GM21528 (cell line): Measurements from ENCODE around the gene ACOX1.

Experiments
- ATAC-seq: cut with Tn5 transposase; IDR thresholded peaks from one replicate; pipeline ENCODE4 v1.9.1; 2021; ENCODE audit warnings: mild to moderate bottlenecking, moderate library complexity; ENCODE audit not compliant: unreplicated experiment, low FRiP score

ACOX1 gene

DNA sequence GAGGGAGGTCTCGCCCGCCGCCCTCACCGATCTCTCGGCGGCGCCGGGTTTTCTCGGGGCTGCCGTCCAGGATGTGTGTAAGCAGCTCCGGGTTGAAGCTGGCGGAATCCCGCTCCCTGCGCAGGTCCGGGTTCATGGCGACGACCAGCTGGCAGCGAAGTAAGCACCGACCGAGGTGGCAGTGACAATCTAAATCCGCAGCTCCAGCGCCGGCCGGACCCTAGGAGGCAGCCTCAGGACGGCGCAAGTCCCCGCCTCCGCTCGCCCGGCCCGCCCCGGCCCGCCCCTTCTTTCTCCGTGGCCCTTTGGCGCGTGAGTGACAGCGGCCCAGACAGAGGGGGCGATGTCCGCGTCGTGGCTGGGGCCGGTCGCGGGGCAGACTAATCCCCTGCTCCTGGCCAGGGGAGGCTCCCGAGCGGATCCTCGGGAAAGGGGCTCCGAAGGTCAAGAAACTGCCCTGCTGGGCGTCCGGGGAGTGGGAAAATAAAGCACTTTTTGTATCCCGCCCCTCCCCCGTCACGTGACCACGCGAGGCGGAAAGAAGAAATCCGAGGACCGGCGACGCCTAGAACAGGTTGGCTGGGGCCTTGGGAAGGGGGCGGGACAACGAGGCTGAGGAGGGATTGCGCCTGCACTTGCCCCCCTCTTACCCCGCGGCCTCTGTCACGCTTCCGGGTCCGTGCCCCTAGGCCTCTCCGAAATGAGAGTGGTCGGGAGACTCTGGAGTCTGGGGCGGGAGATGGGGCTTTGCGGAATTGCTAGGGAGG, at the start of gene ACOX1, which contains the start of gene TEN1:
Gene ACOX1, minus strand, starts transcription at position 229 of the 767 bp plus-strand sequence. Its CDS starts 93 bp downstream, at position 136.
Gene TEN1, plus strand, starts transcription at position 303 of the 767 bp plus-strand sequence. CDS start 6,953 bp downstream, outside the sequence.
- ATAC-seq = peak; percentile 84

DNA sequence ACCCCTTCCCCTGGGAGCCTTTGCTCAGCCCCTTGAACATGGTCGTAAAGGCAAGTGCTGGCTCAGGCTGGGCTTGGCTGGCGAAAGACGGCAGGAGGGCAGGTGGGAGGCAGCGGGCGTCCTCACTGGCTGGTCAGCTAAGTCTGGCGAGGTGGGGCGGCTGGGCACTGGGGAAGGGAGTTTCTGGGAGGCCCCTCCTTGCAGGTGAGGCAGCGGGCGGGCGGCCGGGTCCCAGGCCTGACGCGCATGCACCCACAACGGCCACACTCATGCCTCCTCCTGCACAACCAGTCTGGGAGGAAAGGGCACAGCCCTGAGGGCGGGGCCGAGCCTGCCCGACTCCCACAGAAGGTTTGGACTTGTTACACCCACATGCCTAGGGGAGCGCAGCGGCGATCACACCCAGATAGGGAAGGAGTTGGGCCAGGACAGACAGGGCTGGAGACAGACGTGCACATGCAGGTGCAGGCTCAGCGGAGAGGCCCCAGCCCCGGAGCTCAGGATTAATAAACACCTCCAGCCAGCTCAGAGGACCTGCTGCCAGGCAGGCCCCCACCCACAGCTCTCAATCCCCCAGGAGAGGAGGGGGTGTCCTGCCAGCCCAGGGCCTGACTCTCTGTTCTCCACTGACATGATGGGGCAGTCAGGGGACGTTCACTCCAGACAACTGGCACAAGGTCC, 48.3 kb upstream of the ACOX1 start, which contains the start of gene EVPL:
Gene EVPL, minus strand, starts transcription at position 148 of the 681 bp plus-strand sequence. Its CDS starts 108 bp downstream, at position 40.
- ATAC-seq = no peak

DNA sequence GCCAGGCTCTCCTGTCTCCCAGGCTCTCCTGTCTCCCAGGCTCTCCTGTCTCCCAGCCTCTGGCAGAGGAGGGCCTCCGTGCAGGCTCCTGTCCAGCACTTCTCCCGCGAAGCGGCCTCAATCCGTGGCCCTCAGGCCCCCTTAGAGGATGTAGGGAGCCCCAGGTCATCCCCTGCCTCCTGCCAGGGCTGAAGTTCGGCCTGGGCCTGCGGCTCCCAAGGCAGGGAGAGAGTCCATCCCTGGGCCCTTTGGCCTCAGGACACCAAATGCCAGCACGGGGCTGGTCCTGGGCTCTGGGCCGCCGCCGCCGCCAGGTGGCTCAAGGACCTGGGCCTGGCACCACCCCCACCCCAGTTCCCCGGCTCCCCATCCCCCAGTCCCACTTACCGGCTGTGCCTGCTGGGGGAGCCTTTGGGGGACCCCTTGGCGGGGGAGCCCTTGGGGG, 47.8 kb upstream of the ACOX1 start:
- ATAC-seq = no peak

DNA sequence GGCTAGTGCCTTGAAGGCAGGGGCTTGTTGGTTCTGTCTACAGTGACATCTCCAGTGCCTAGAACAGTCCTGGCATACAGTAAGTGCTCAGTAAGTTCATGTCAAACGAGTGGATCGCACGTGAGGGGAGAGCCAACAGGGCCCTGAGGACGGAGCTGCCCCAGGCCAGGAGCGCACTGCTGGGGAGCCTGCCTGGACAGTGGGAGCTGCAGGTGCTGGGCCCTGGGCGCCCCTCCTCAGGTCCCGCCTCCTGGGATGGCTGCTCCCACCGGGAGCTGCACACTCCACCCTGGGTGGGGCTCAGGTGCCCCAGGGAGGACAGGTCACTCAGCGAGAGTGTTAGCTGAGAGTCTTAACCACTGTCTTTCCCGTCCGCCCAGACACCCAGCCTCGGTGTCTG, 46.3 kb upstream of the ACOX1 start:
- ATAC-seq = no peak

DNA sequence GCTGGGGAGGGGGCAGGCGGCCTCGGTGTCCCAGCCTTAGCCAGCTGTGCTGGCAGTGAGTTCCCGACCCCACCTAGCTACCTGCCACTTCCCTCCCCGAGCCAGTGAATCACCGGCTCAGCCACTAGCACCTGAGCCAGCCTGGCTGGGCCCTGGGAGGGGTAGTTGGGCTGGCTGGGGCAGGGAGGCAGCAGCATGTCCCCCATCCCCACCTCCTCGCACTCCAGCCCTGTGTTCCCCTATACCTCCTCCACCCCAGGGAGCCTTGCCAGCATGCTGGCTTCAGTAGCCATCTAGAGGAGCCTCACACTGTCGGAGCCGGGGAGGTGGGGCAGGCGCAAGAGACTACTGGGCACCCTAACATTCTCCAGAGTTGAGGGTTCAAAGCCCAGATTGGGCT, 45.4 kb upstream of the ACOX1 start:
- ATAC-seq = no peak

DNA sequence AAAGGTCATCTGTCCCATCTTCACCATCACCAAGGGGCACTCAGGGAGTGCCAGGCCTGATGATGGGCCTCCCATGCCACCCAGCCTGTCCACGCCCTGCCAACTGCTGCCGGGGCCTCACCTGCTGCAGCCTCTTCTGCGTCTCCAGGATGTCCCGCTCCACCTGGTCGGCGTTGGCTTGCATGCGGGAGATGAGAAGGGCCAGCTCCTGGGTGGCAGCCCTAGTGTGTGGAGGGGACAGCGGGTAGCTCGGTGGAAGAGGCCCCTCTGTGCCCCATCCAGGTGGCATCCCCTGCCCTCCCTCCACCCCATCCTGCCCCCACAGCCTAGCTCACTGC, 44.9 kb upstream of the ACOX1 start:
- no peak for ATAC-seq

DNA sequence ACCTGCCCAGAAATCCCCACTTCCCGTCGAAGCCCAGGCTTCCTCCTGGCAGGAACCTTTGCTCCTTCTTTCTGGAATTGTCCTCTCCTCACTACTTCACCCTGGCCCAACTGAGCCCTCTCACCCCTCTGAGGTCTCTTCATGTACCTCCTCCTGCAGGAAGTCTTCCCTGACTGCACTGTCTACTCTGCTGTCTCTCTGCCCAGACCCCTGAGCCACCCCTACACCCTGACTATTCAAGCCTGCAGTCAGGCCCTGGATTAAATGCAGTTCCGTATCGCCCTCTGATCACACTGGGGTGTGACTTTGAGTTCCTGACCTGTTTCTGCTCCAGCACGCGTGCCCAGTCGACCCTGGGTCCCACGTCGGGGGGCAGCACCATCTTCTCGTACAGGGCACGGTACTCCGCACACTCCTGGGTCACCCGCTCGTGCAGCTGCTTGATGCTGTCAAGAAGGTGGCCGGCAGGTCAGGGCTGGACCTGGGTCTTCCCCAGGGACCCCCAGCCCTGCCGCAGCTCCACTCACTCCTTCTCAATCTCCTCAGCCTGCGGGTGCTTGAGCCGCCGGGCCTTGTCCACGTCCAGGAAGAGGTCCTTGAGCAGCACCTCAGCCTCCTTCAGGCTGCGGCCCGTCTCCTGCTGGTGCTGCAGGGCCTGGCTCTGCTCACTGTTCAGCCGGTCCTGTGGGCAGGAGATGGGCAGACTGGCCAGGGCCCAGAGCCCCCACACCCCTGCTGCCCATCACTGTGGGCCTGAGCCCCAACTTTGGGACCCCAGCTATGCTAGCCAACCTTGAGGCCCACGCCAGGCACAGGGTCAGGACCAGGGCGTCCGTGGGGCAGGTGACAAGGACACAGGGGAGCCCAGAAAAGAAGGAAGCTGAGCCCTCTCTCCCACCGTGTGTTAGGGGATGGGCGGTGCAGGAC, 44.3 kb upstream of the ACOX1 start:
- ATAC-seq = no peak

DNA sequence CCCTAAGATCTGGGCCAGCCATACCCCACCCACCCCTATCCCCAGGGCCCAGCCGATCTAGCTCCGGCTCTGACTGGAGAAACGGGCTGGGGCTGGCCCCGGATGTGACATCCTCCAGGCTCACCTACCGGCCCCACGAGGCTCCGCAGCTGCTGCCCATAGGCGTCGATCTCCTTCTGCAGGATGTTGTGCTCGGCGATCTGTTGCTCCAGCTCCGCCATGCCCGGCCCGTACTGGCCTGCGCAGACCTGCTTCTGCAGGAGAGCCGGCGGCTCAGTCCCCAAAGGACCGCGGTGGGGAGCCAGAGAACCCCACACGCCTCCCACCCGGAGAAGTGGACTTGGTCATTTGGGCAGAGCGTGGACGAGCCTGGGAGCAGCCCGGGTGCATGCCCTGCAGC, 43.3 kb upstream of the ACOX1 start:
- ATAC-seq = no peak

DNA sequence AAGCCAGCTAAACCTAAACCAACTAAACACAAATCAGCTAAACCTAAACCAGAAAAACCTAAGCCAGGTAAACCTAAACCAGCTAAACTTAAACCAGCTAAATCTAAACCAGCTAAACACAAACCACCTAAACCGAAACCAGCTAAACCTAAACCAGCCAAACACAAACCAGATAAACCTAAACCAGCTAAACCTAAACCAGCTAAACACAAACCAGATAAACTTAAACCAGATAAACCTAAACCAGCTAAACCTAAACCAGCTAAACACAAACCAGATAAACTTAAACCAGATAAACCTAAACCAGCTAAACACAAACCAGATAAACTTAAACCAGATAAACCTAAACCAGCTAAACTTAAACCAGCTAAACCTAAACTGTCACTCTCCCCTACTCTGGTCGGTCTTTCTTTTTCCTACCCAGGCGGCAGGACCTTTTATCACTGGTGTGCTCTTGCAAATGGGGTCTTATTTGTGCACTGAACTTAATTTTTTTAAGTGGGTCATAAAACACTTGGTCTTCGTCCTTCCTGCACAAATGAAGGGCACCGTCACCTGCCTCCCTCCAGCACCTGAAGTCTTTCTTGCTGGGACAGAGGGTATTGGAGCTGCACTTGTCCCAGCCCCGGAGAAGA, 41.0 kb upstream of the ACOX1 start:
- no peak for ATAC-seq

DNA sequence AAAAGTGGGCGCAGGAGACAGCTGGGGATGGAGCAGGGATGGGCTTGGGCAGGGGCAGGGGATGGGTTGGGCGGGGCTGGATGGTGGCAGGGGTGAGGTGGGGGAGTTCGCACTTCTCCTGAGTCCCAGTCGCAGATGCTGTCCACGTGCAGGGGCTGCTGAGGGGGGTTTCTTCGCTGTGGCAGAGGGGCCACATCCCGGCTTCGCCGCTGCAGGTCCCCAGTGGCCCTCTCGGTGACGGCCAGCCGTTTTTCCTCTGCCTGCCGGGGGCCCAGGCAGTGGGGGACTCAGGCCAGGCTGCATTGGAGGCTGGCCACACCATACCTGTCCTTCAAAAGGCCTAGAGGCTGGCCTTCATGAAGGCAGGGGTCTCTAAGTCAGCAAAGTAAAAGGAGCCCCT, 39.8 kb upstream of the ACOX1 start:
- no peak for ATAC-seq

DNA sequence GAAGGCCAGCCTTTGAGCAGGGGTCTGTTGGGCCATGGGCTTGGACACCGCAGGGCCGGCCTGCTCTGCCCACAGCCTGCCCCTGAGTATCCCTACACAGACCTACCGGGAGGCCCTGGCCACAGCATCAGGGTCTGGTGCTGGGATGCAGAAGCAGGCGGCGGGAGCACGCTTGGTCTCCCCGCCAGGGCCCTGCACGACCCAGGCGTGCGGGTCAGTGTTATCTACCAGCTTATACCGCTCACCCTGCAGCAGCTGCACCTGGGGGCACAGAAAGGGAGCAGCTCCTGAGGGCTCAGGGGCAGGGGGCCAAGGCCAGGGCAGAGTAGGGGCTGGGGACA, 39.3 kb upstream of the ACOX1 start:
- no peak for ATAC-seq

DNA sequence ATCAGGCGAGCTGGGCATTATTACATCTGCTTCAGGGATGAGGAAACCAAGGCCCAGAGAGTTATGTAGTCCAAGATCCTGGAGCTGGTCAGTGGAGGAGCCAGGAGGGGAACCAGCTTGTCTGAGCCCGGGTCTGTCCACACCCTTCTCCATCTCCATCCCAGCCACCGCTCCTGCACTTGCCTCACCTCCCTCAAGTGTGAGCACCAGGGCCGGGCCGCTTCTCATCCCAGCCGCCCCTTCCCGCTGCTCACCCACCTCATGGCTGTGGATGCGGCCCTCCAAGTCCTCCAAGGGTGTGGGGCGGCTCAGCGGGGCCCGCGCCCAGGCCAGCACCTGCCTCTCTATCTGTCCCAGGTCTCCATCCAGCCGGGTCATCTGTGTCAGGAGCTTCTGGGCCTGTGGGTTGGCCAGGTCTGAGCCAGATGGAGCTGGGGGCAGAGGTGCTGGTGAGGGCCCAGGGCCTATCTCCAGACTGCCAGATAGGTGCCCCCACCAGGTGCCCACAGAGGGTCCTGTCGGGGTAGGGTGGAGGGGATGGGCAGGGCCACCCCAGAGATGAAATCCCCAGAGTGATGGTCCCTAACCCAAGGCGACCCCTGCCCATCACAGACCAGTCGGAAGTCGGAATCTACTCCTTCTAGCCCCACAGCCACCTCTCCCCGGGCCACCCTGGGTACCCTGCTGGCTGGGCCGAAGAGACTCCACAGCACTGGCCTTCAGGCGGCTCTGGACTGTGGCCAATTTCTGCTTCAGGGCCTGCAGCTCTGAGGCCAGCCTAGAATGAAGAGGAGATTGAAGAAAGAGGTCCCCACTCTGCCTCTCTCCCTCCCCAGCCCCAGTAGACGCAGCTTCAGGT, 38.7 kb upstream of the ACOX1 start:
- no peak for ATAC-seq

DNA sequence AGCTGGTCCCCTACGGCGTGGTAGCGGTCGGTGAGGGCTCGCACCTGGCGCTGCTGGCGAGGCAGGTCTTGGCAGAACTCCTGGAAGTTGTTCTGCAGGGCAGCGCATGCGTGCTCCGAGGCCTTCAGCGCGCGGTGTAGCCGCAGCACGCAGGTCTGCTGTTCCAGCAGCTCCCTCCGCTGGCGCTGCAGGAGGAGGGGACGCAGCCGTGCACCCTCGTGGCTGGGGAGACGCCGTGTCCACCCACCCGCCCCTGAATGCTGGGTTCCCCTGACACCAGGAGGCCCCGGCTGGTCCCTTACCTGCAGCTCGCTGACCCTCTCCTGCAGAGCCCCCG, 35.9 kb upstream of the ACOX1 start:
- no peak for ATAC-seq

DNA sequence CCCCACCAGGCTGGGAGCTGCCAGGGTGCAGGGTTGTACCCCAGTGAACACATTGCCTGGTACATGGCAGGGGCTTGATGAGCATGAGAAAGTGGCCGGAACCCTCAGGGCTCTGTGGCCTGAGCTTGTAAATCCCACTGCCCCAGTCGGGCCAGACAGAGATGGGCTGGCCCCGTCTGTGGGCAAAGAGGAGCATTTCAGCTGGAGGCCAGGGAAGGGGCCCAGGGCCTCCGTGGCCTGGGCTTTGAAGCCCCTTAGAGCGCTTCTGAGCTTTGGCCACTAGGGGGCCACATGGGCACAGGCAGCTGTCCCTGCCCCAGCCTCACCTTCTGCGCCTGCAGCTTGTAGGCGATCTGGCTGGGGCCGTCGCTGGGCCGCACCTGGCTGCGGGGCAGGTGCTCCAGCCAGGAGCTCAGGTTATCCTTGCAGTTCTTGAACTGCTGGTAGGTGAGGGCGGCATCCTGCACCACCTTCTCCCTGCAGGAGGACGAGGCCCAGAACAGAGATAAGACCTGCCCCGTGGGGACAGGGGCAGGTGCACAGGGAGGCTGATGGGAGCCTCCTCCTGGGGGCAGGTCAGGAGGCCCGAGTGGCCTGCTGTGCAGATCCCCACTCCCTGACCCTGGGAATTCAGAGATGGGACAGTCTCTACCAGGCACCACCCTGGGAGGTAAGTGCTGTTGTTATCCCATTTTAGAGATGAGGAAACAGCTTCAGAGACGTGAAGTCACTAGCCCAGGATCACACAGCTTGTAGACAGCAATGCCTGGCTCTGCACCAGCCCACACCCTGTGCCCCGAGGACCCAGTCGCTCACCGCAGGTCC, 35.3 kb upstream of the ACOX1 start:
- ATAC-seq = no peak

DNA sequence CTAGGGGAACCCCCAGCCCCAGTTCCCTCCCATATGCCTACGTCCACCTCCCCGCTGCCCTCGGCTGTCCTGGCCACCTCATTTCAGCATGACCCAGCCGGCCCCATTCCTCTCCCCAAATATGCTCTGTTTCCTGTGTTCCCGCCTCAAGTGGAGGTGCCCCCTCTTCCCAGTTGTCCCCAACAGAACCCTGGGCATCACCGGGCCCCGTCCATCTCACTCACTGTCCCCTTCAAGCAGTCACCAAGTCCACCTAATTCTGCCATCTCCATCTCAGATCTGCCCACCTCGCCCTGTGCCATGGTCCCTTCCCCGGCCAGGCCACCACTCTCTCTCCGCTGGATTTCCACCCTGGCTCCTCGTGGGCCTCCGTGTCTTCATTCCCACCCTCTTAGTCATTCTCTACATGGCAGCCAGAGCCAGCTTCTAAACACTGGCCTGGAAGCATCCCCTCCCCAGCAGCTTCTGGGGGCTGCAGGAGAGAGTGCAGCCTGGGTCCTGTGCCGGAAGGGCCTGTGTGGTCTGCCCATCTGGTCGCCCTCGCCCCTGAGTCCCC, 34.5 kb upstream of the ACOX1 start:
- no peak for ATAC-seq

DNA sequence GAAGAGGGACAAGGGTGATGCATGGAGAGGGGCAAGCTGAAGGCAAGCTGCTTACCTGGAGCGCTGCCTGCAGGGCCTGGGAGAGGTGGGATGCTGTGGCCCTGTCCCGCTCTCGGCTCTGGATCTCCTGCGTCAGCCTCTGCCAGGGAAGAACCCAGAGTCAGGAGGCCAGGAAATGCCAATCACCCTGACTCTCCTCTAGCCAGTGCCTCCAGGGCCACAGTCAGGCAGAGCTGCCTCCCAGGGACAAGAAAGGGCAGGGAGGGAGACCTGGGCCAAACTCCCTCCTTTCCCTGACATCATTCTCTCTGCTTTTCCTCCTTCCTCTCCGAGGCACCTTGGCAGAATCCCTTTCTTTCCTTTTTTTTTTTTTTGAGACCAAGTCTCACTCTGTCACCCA, 33.0 kb upstream of the ACOX1 start:
- ATAC-seq = no peak

DNA sequence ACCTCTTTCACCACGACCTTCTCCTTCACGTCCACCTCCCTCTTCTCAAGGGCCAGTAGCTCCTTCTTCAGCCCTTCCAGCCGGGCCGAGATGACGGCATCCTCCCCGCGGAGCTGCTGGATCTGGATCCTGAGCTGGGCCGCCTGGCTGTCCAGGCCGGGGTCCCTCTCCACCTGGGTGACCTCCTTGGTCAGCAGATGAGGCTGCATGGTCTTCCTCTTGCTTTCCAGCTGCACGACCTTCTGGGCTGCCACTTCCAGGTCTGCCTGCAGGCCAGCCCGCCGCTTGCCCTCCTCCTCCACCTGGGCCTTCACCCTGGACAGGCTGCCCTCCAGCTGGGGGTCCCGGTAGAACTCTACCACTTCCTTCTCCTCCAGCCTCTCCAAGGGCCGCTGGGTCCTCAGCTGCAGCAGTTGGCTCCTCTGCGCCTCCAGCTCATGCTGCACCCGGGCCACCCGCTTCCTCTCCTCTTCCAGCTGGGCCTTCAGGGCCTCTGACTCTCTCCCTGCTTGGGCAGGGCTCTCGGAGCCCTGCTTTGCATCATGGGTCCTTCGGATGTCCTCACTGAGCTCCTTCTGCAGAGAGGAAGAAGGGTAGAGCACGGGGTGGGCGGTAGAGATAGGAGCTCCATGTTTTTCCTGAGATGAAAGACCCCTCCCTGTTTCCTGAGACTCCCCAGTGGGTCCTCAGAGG, 31.1 kb upstream of the ACOX1 start:
- ATAC-seq = no peak

DNA sequence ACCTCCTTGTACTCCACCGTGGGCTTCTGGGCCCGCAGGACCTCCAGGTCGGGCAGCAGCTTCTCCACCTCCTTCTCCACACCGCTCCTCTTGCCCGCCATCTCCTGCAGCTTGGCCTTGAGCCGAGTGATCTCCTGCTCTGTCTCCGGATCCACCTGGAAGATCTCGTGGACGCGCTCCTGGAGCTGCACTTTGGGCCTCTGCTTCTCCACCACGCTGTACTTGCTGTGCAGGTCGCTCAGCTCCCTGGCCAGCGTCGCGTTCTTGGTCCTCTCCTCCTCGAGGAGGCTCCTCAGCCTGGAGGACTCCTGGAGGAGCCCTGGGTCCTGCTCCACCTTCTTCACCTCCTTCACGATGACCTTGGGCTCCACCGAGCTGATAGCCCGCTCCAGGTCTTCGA, 30.5 kb upstream of the ACOX1 start:
- no peak for ATAC-seq
